ENCODE results near the gene MARK4.

MARK4 gene

GRCh38 chr19:45342911-45343310 is 91.8 kb downstream of the MARK4 start:
- no peak for DNase-seq

GRCh38 chr19:45344621-45345505 is 93.8 kb downstream of the MARK4 start:
- no peak for DNase-seq

GRCh38 chr19:45345506-45345860 is 94.4 kb downstream of the MARK4 start:
- no peak for DNase-seq

DNA sequence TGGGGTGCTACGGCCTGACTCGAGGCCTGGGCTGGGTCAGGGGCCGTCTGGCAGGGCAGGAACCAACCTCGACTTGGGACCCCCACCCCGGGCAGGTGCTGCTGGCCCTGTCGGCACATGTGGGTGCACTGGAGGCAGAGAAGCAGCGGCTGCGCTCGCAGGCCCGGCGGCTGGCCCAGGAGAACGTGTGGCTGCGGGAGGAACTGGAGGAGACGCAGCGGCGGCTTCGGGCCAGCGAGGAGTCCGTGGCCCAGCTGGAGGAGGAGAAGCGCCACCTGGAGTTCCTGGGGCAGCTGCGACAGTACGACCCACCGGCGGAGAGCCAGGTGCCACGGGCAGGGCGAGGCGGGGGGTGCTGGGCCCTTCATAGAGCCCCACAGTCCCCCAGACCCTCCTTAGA is 95.4 kb downstream of the MARK4 start:
- DNase-seq: no peak

- DNase-seq: no peak
Measured at GRCh38 chr19:45347570-45348366, 96.7 kb downstream of the MARK4 start.

- no peak for DNase-seq
Measured at GRCh38 chr19:45348367-45349125, 97.5 kb downstream of the MARK4 start.

DNA sequence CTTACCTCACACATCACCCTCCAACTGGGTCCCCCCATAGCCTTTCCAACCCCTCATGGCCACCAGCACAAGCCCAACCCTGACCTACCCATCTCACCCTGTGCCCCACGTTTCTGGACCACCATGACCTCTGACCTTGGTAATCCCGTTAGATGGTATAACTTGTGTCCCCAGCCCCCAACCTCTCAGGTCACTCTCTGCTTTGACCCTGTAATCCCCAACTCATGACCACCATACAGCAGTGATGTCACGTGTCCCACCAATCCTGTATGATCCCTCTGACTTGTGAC is 98.0 kb downstream of the MARK4 start:
- no peak for DNase-seq

DNA sequence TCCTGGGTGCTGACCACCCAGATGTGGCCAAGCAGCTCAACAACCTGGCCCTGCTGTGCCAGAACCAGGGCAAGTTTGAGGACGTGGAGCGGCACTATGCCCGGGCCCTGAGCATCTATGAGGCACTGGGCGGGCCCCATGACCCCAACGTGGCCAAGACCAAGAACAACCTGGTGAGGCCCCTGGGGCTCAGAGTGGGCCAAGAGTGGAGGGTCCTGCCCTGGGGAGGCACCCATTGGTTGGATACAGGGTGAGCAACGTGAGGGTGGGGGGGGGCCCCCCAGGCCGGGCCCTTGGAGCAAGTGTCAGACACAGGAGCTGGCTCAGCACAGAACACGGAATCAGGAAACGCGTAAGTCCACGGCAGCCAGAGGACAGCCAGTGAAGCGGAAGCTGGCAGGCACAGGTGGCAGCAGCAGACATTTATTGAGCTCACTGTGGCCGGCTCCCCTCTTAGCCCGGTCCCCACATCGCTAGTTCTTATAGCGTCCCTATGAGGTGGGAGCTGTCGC is 98.4 kb downstream of the MARK4 start:
- no peak for DNase-seq

- DNase-seq: no peak
Measured at GRCh38 chr19:45350477-45351058, 99.5 kb downstream of the MARK4 start.

DNA sequence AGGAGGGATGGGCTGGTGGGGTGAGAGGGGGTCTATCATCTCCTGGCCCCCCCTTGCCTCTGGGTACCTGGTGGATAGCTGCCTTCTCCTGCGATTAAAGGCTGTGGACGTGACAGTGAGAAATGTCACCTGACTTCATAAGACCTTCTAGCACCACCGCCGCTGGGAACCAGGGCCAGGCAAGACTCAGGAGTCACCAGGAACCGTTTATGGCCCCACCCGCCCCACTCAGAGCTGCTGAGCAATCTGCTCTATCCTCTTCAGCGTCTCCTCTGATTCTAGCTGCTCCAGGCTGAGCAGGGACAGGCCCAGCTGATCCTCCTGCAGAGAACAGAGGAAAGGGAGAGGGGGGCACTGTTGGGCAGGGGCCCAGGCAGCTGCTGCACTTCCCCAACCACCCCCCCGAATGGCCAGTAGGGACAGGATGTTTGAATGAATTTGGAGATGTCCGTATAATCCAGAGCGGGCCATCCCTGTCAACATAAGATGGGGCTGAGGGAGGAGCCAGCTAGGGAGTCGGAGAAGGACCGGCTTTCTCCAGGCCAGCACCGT is 100.4 kb downstream of the MARK4 start:
- DNase-seq: no peak

DNA sequence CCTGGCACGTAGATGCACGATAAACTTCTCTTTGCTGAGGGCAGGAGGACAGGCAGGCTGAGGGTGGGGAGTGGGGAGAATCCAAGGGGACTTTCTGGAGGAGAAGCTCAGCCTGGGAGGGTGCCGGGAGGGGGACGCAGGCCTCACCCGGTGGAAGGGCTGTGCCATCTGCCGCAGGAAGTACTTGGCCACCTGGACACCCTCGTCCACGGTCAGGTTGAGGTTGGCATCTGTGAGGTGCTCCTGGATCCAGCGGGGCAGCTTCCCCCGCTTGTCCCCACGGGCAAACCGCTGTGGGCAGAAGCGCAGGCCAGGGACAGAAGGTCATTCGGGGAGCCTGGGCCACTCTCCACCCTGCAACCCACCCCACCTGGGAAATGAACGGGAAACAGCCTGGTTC is 101.0 kb downstream of the MARK4 start:
- no peak for DNase-seq

DNA sequence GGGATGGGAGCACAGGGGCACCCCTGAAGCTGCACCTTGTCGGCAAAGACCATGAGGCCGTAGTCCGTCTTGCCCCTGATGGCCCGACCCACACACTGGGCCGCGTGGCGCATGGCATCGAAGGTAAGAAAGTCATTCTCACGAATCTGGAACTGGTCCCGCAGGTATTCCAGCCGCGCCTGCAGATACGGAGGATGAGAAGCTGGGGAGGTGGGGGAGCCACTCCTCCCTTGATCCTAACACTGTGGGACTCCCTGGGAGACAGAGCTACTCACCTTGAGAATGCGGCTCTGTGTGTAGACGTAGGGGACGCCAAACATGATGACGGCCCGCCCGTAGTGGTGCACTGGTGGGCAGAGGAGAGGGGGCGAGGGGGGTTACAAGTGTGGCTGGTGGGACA is 101.4 kb downstream of the MARK4 start:
- DNase-seq: no peak

GRCh38 chr19:45352914-45353796 is 102.1 kb downstream of the MARK4 start:
- DNase-seq: no peak

GRCh38 chr19:45354241-45354842 is 103.3 kb downstream of the MARK4 start:
- DNase-seq: no peak
